Bronchial epithelial cell (primary cell): ENCODE results near the gene YPEL2. TPM values are rescaled to one million over a fixed set of nuclear protein-coding genes. Genes with fewer than 3 reads are reported as not detected.
"Not testable (repeated sequence)": the region's sequence is repeated elsewhere in the genome, so short reads cannot be mapped to it uniquely, and the experiment has no call there.

ENCODE experiments used
- DNase-seq: peaks from one replicate; pipeline ENCODE4 v3.0.0-alpha.2; 2010; ENCODE audit warnings: low read depth
- FAIRE-seq: peaks from 2 replicates; lab custom pipeline; 2011; peaks lifted over from hg19 to GRCh38; lab: Jason Lieb, UNC
- H3K27me3 ChIP-seq: 2 replicates; pipeline ENCODE4 v1.5.1; 2011; ENCODE audit warnings: low read length; ENCODE audit not compliant: control insufficient read depth, insufficient read depth
- H3K36me3 ChIP-seq: 2 replicates; pipeline ENCODE4 v1.5.1; 2011; ENCODE audit warnings: low read length; ENCODE audit not compliant: control insufficient read depth, insufficient read depth
- H3K4me3 ChIP-seq: 2 replicates; pipeline ENCODE4 v1.5.1; 2011; ENCODE audit warnings: mild to moderate bottlenecking, low read depth, low read length, control low read depth
- CTCF ChIP-seq: IDR thresholded peaks from 2 replicates; pipeline ENCODE4 v1.5.1; 2011; ENCODE audit warnings: mild to moderate bottlenecking, moderate library complexity, low read length, control low read depth, inconsistent platforms; ENCODE audit not compliant: insufficient read depth, severe bottlenecking
- total RNA-seq: library from RNA; depleted of rRNA; stranded (reverse); fragments of >200 nt; gene quantifications from 2 replicates; pipeline ENCODE4 v1.2.1, GENCODE V29; 2014

The YPEL2 gene
- total RNA-seq, 1 donor from 2014 or later = 2.1 TPM

- Histone ChIP-seq H3K4me3 (no peak overlapping the region), H3K36me3 (no peaks in the 10 kb centered on the region), H3K27me3 (no peaks in the 10 kb centered on the region)
- DNase-seq = no peak
- FAIRE-seq = no peak
- TF ChIP-seq CTCF = no peak
These were observed 21.1 kb upstream of the YPEL2 start for GRCh38 chr17:59310263-59310920.

DNA sequence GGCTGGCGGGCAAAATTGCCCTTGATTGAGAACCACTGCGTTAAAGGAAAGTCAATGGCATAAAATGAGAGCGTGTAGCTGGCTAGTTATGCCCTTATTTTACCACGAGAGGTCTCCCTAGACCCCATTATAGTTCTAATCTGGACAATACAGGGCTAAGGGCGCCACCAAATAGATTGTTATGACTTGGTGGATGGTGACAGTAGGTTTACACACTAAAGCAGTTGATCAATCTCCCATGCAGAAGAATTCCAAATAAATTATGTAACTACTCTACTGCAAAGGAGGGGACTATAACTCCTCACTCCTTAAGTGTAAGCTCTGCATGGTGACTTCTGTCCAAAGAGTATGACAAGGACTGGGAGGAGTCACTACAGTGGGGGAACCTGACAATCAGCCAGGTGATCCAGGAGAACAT, 20.4 kb upstream of the YPEL2 start:
- Histone ChIP-seq H3K36me3 (no peaks in the 10 kb centered on the region), H3K27me3 (no peaks in the 10 kb centered on the region), H3K4me3 (no peak overlapping the region)
- DNase-seq (peak; percentile 46), FAIRE-seq (no peak)
- peak; percentile 75 for TF ChIP-seq CTCF

DNA sequence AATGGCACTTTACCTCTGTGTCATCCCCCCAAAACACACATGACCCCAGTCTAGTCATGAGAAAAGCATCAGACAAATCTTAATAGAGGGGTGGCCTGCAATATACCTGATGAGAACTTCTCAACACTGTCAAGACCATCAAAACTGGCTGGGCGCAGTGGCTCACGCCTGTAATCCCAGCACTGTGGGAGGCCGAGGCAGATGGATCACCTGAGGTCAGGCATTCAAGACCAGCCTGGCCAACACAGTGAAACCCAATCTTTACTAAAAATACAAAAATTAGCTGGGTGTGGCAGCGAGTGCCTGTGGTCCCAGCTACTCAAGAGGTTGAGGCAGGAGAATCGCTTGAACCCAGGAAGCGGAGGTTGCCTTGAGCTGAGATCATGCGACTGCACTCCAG, 19.9 kb upstream of the YPEL2 start:
- not testable (repeated sequence) for H3K27me3 ChIP-seq, DNase-seq, H3K4me3 ChIP-seq, FAIRE-seq, H3K36me3 ChIP-seq

GRCh38 chr17:59315866-59316265, 15.6 kb upstream of the YPEL2 start:
- no peak for DNase-seq
- FAIRE-seq = no peak
- Histone ChIP-seq H3K36me3 (no peaks in the 10 kb centered on the region), H3K4me3 (no peak overlapping the region), H3K27me3 (no peaks in the 10 kb centered on the region)
- TF ChIP-seq CTCF = no peak

GRCh38 chr17:59327121-59327980, 4.1 kb upstream of the YPEL2 start:
- no peak for FAIRE-seq

More at GRCh38 chr17:59327121-59327980, 4.1 kb upstream of the YPEL2 start:
- H3K4me3 ChIP-seq = no peak overlapping the region
- H3K27me3 ChIP-seq = no peaks in the 10 kb centered on the region
- no peak for TF ChIP-seq CTCF
- no peak for DNase-seq
- no peaks in the 10 kb centered on the region for H3K36me3 ChIP-seq
